Osteocyte (in vitro differentiated cells): ENCODE results near the gene VDAC2. TPM values are rescaled to one million over a fixed set of nuclear protein-coding genes. Genes with fewer than 3 reads are reported as not detected.

Source experiments
- DNase-seq: peaks from one replicate; pipeline ENCODE4 v3.0.0; 2021; ENCODE audit warnings: mixed read lengths; ENCODE audit not compliant: unreplicated experiment; ENCODE audit errors: extremely low spot score
- H3K27ac Mint-ChIP-seq: one replicate; pipeline ENCODE4 v1.8.0; 2021; ENCODE audit warnings: mild to moderate bottlenecking, mixed read lengths; ENCODE audit not compliant: unreplicated experiment
- H3K27me3 Mint-ChIP-seq: one replicate; pipeline ENCODE4 v1.8.0; 2021; ENCODE audit warnings: mixed read lengths; ENCODE audit not compliant: unreplicated experiment
- H3K36me3 Mint-ChIP-seq: one replicate; pipeline ENCODE4 v1.8.0; 2021; ENCODE audit warnings: mixed read lengths; ENCODE audit not compliant: unreplicated experiment
- H3K4me1 Mint-ChIP-seq: one replicate; pipeline ENCODE4 v1.8.0; 2021; ENCODE audit warnings: mixed read lengths; ENCODE audit not compliant: unreplicated experiment
- H3K4me3 Mint-ChIP-seq: one replicate; pipeline ENCODE4 v1.8.0; 2021; ENCODE audit warnings: mild to moderate bottlenecking, moderate library complexity, mixed read lengths; ENCODE audit not compliant: unreplicated experiment
- H3K9me3 Mint-ChIP-seq: one replicate; pipeline ENCODE4 v1.8.0; 2021; ENCODE audit warnings: mixed read lengths; ENCODE audit not compliant: unreplicated experiment
- total RNA-seq: library from RNA; stranded (reverse); gene quantifications from 2 replicates; pipeline ENCODE4 v1.2.1, GENCODE V29; 2021
- TF ChIP-seq, protein P1 (sequence below): fragments of 200-600 bp; sonication (generic); IDR thresholded peaks from 2 replicates; pipeline ENCODE4 v1.5.0; 2021; ENCODE audit warnings: antibody characterized with exemption, mild to moderate bottlenecking, moderate library complexity

The VDAC2 gene
- total RNA-seq, 1 donor from 2014 or later = 130 TPM

- Mint-ChIP-seq H3K4me1 (peaks cover 3% of the 10 kb centered on the region), H3K36me3 (no peaks in the 10 kb centered on the region), H3K9me3 (no peaks in the 10 kb centered on the region), H3K27me3 (no peaks in the 10 kb centered on the region), H3K27ac (no peak overlapping the region), H3K4me3 (no peak overlapping the region)
- no peak for DNase-seq
- TF ChIP-seq, protein P1, sequence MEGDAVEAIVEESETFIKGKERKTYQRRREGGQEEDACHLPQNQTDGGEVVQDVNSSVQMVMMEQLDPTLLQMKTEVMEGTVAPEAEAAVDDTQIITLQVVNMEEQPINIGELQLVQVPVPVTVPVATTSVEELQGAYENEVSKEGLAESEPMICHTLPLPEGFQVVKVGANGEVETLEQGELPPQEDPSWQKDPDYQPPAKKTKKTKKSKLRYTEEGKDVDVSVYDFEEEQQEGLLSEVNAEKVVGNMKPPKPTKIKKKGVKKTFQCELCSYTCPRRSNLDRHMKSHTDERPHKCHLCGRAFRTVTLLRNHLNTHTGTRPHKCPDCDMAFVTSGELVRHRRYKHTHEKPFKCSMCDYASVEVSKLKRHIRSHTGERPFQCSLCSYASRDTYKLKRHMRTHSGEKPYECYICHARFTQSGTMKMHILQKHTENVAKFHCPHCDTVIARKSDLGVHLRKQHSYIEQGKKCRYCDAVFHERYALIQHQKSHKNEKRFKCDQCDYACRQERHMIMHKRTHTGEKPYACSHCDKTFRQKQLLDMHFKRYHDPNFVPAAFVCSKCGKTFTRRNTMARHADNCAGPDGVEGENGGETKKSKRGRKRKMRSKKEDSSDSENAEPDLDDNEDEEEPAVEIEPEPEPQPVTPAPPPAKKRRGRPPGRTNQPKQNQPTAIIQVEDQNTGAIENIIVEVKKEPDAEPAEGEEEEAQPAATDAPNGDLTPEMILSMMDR = no peak
These were observed 34.1 kb downstream of the VDAC2 start for GRCh38 chr10:75244487-75245353.

GRCh38 chr10:75245354-75246250 lies 35.0 kb downstream of the VDAC2 start:
- no peak for DNase-seq
- TF ChIP-seq, protein P1 = no peak
- H3K27me3 Mint-ChIP-seq = no peaks in the 10 kb centered on the region
- no peak overlapping the region for H3K27ac Mint-ChIP-seq
- peaks cover 3% of the 10 kb centered on the region for H3K4me1 Mint-ChIP-seq
- H3K36me3 Mint-ChIP-seq = no peaks in the 10 kb centered on the region
- no peaks in the 10 kb centered on the region for H3K9me3 Mint-ChIP-seq
- H3K4me3 Mint-ChIP-seq = no peak overlapping the region

- H3K4me1 Mint-ChIP-seq = peaks cover 3% of the 10 kb centered on the region
- DNase-seq = no peak
- TF ChIP-seq, protein P1 = no peak
- no peaks in the 10 kb centered on the region for H3K9me3 Mint-ChIP-seq
- no peak overlapping the region for H3K4me3 Mint-ChIP-seq
- no peak overlapping the region for H3K27ac Mint-ChIP-seq
- no peaks in the 10 kb centered on the region for H3K36me3 Mint-ChIP-seq
- H3K27me3 Mint-ChIP-seq = no peaks in the 10 kb centered on the region
These were observed 35.9 kb downstream of the VDAC2 start for GRCh38 chr10:75246506-75246905.

DNA sequence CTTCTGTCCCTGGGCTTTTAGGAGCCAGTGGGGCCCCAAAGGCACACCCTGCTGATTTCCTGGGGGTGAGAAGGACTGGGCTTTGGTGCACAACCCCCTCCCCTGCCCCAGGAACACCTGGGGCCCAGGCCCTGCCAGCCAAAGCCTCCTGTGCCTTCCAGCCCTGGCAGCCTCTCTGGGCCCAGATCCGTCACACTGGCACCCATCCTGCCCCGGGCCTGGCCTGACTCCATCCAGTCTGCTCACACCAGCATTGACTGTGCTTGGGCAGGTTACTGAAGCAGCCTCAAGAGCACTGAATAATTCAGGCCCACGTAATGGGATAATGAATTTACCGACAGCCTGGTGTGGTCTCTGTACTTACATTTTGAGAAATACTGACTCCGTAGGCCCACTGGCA lies 37.2 kb downstream of the VDAC2 start:
- H3K4me1 Mint-ChIP-seq = peaks cover 3% of the 10 kb centered on the region
- H3K4me3 Mint-ChIP-seq = no peak overlapping the region
- H3K27me3 Mint-ChIP-seq = no peaks in the 10 kb centered on the region
- H3K27ac Mint-ChIP-seq = no peak overlapping the region
- TF ChIP-seq, protein P1 = no peak
- peaks cover 4% of the 10 kb centered on the region for H3K9me3 Mint-ChIP-seq
- H3K36me3 Mint-ChIP-seq = no peaks in the 10 kb centered on the region
- DNase-seq = no peak

DNA sequence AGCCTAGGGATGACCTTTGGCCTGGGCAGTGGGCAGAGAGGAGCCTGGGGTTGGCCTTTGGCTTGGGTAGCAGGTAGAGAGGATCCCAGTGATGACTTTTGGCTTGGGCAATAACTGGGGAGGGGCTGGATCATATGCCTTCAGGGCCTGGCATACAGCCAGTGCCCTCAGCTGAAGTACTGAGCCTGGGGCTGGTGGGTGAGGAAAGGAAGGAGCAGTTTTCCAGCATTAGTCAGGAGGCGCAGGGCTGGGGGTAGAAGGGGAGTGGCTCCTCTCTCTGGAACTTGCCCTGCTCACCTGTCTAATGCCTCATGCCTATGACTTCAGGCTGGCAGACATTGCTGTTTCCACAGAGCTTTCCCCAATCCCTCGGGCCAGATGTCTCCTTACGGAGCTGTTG lies 40.3 kb downstream of the VDAC2 start:
- TF ChIP-seq, protein P1 = no peak
- peaks cover 3% of the 10 kb centered on the region for H3K36me3 Mint-ChIP-seq
- H3K27me3 Mint-ChIP-seq = no peaks in the 10 kb centered on the region
- H3K4me3 Mint-ChIP-seq = no peak overlapping the region
- no peak overlapping the region for H3K27ac Mint-ChIP-seq
- no peak for DNase-seq
- peaks cover 15% of the 10 kb centered on the region for H3K9me3 Mint-ChIP-seq
- no peaks in the 10 kb centered on the region for H3K4me1 Mint-ChIP-seq
